Melanocyte of skin (primary cell): ENCODE data around the gene ADAM33. TPM values are rescaled to one million over a fixed set of nuclear protein-coding genes. Genes with fewer than 3 reads are reported as not detected.

Experiments
- total RNA-seq, 2 donors: library from RNA; depleted of rRNA; stranded (reverse); fragments of >200 nt; gene quantifications; 2 replicates each; pipeline ENCODE4 v1.2.3, GENCODE V29; 2012

Gene ADAM33
- total RNA-seq = under 1 TPM; under 0.01 TPM

GRCh38 chr20:3681931-3682781, at the start of gene ADAM33:
Gene ADAM33, minus strand, starts transcription at chr20:3682010. Its CDS starts 6 bp downstream, at chr20:3682004.

GRCh38 chr20:3712279-3712873, 30.6 kb upstream of the ADAM33 start, which contains the start of gene SIGLEC1:
Gene SIGLEC1, minus strand, starts transcription at chr20:3712600. Its CDS starts 5,472 bp downstream, at chr20:3707128.

GRCh38 chr20:3663031-3663701, 18.6 kb downstream of the ADAM33 start, which contains the start of gene GFRA4:
Gene GFRA4, minus strand, starts transcription at chr20:3663399. Its CDS starts 0 bp downstream, at chr20:3663399.

Other genes starting within 250 kb of the ADAM33 start
- 10 to 100 TPM; 21.0 to 34.4 TPM for gene ATRN, start 211.0 kb downstream of the ADAM33 start, total RNA-seq
- not detected for gene GFRA4, start 18.6 kb downstream of the ADAM33 start, total RNA-seq
- not detected for gene SIGLEC1, start 30.6 kb upstream of the ADAM33 start, total RNA-seq
- gene HSPA12B, start 50.7 kb upstream of the ADAM33 start, total RNA-seq = under 1 TPM in 1 of 2 donors, not detected in 1; under 0.01 TPM
- 10 to 100 TPM; 22.7 to 38.0 TPM for gene ADISSP, start 85.7 kb upstream of the ADAM33 start, total RNA-seq
- gene SPEF1, start 99.4 kb upstream of the ADAM33 start, total RNA-seq = under 1 TPM; under 0.01 TPM
- 100 to 1,000 TPM in 1 of 2 donors, 10 to 100 TPM in 1; 88.8 to 152 TPM for gene CENPB, start 104.7 kb upstream of the ADAM33 start, total RNA-seq
- gene CDC25B, start 114.3 kb upstream of the ADAM33 start, total RNA-seq = 10 to 100 TPM; 43.7 to 74.9 TPM
- gene AP5S1, start 138.5 kb upstream of the ADAM33 start, total RNA-seq = 10 to 100 TPM; 22.3 to 22.7 TPM
- 10 to 100 TPM; 17.9 to 24.3 TPM for gene MAVS, start 164.8 kb upstream of the ADAM33 start, total RNA-seq
- gene PANK2, start 207.4 kb upstream of the ADAM33 start, total RNA-seq = 10 to 100 TPM; 49.6 to 63.6 TPM